AG09309 (cell line): ENCODE measurements around the gene TGFBR1.

Experiments
- DNase-seq: peaks from one replicate; pipeline ENCODE4 v3.0.0-alpha.2; 2010; ENCODE audit warnings: low read depth
- H3K4me3 ChIP-seq: 2 replicates; pipeline ENCODE4 v1.5.1; 2011; ENCODE audit warnings: mild to moderate bottlenecking, low read depth, low read length, moderate library complexity; ENCODE audit not compliant: control insufficient read depth
- TF ChIP-seq, protein P1 (sequence below): IDR thresholded peaks from 2 replicates; pipeline ENCODE4 v1.5.1; 2011; ENCODE audit warnings: mild to moderate bottlenecking, low read depth, low read length, inconsistent platforms; ENCODE audit not compliant: insufficient read depth, control insufficient read depth; ENCODE audit errors: missing control alignments

The TGFBR1 gene

GRCh38 chr9:99060621-99061020, 44.3 kb upstream of the TGFBR1 start:
- DNase-seq, result no peak
- H3K4me3 ChIP-seq, result no peak overlapping the region
- TF ChIP-seq, protein P1, sequence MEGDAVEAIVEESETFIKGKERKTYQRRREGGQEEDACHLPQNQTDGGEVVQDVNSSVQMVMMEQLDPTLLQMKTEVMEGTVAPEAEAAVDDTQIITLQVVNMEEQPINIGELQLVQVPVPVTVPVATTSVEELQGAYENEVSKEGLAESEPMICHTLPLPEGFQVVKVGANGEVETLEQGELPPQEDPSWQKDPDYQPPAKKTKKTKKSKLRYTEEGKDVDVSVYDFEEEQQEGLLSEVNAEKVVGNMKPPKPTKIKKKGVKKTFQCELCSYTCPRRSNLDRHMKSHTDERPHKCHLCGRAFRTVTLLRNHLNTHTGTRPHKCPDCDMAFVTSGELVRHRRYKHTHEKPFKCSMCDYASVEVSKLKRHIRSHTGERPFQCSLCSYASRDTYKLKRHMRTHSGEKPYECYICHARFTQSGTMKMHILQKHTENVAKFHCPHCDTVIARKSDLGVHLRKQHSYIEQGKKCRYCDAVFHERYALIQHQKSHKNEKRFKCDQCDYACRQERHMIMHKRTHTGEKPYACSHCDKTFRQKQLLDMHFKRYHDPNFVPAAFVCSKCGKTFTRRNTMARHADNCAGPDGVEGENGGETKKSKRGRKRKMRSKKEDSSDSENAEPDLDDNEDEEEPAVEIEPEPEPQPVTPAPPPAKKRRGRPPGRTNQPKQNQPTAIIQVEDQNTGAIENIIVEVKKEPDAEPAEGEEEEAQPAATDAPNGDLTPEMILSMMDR, result no peak

GRCh38 chr9:99062549-99062948, 42.4 kb upstream of the TGFBR1 start:
- DNase-seq, result no peak
- TF ChIP-seq, protein P1, result no peak
- H3K4me3 ChIP-seq, result no peak overlapping the region

DNA sequence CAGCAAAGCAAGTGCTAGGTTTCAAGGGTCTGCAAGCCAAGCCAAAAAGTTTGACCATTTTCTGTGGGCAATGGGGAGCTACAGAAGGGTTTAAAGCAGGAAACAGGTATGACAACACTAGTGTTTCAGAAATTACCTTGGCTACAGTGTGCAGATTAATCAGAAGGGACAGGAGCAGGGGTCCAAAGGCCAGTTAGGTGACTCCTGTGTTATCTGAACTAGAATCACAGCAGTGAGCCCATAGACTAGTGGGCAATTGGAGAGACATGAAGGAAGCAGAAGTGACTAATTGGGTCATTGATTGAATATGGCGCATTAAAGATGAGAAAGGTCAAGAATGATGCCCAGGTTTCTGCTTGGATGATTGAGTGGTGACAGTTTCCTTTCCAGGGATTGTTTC, 41.4 kb upstream of the TGFBR1 start:
- TF ChIP-seq, protein P1, result no peak
- DNase-seq, result no peak
- no peak overlapping the region for H3K4me3 ChIP-seq

- no peak for DNase-seq
- TF ChIP-seq, protein P1, result no peak
- no peak overlapping the region for H3K4me3 ChIP-seq
These were observed 38.3 kb upstream of the TGFBR1 start for GRCh38 chr9:99066571-99066970.

DNA sequence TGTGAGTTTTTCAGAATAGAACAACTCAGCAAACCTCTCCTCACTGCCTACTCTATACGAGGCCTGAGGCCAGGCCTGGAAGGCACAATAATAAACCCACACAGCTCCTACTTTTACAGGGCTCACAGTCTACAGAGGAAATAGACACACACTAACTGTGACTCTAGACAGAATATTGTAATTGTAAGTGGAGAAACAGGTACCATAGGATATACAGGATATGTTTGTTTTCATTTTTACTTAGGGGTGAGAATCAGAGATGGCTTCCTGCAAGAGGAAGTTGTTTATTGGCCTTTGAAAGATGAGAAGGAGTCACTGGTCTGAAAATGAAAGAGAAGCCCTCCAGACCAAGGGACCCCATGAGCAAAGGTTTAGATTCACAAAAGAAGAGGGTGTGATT, 35.8 kb upstream of the TGFBR1 start:
- DNase-seq, result no peak
- TF ChIP-seq, protein P1, result no peak
- no peak overlapping the region for H3K4me3 ChIP-seq

DNA sequence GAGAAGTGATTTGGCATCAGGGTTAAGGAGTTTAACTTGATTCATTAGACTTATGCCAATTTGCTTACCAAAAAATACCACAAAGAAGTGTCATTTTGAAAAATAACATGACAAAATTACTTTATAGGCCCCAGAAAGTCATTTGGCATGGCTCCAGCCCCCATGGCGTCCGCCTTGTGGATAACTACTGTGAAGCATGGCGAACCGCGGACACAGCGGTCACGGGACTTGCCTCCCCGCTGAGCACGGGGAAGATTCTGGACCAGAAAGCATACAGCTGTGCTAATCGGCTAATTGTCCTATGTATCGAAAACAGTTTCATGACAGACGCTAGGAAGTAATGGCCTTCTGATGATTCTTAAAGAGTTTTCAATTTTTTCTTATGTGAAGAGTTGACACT, 35.4 kb upstream of the TGFBR1 start:
- no peak overlapping the region for H3K4me3 ChIP-seq
- DNase-seq, result no peak
- TF ChIP-seq, protein P1, result no peak

DNA sequence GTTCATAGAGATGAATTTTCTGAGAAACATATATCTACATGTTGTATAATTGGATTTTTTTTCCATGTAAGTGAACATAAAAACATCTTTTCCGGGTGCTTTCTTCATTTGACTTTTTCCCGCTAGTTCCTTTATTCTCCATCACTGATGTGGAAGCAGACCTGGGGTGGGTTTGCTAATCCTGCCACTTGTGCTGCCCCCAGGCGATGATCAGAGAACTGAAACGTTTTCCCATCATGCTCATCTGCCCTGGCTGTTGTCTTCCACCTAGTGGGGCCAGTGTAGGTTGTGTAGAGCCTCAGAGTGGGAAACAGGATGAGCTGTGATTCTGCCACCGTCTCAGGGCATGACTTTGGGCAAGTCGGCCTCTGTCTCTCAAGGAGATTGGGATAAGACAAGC, 34.2 kb upstream of the TGFBR1 start:
- no peak overlapping the region for H3K4me3 ChIP-seq
- DNase-seq, result no peak
- TF ChIP-seq, protein P1, result no peak
